ENCODE data around the gene INPP5E. TPM values are rescaled to one million over a fixed set of nuclear protein-coding genes. Genes with fewer than 3 reads are reported as not detected.
"Not testable (repeated sequence)": the region's sequence is repeated elsewhere in the genome, so short reads cannot be mapped to it uniquely, and the experiment has no call there.

The INPP5E gene
- total RNA-seq, 1 donor from 2014 or later: 23.6 TPM

DNA sequence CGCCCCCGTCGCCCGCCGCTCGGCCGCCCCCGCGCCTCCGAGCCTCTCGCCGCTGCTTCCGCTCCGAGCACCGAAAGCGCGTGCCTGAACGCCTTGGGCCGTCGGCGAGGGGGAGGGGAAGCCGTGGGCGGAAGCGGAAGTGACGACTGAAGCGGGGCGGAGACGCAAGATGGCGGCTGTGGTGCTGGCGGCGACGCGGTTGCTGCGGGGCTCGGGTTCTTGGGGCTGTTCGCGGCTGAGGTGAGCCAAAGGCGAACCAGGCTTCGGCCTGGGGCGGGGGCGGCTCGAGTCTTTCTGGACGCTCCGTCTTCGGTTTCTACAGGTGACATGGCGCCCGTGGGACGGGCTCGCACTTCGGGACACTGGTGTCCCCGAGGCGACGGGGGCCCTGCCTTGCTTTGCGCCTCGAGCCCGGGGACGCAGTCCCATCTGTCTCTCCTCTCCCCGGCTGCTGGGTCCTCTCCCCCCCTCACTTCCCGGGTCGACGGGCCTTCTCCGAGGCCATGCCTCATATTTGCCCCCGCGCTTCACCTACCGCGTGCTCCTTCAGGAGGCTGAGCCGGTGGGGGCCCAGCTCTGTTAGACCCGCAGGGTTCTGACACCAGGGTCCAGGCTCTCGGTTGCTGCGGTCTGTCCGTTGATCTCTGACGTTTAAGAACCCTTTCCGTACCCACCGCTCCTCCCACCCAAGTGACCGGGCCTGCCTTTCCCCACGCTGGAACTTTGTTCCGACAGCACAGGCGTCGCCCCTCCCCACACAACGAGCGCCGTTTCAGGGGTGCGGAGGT, 29.0 kb downstream of the INPP5E start, which contains the start of the genes ENTR1 and PMPCA:
Gene ENTR1, minus strand, starts transcription at position 115 of the 788 bp plus-strand sequence. CDS start 217 bp downstream, outside the sequence.
Gene PMPCA, plus strand, starts transcription at position 159 of the 788 bp plus-strand sequence. Its CDS starts 11 bp downstream, at position 170.
- H3K27me3 Mint-ChIP-seq (ENCODE audit: unreplicated experiment): peaks cover 15% of the 10 kb centered on the region
- no peaks in the 10 kb centered on the region for H3K9me3 Mint-ChIP-seq (ENCODE audit: unreplicated experiment)
- H3K36me3 Mint-ChIP-seq (ENCODE audit: low read depth, unreplicated experiment): peaks cover 35% of the 10 kb centered on the region
- H3K4me3 Mint-ChIP-seq (ENCODE audit: unreplicated experiment): peak within 1 kb of the TSS; percentile 98
- peak; percentile 91 for DNase-seq (ENCODE audit: low spot score)
- peak within 1 kb of the TSS; percentile 92 for H3K27ac Mint-ChIP-seq (ENCODE audit: unreplicated experiment)
- peaks cover 27% of the 10 kb centered on the region for H3K4me1 Mint-ChIP-seq (ENCODE audit: unreplicated experiment)
- TF ChIP-seq, protein P1, sequence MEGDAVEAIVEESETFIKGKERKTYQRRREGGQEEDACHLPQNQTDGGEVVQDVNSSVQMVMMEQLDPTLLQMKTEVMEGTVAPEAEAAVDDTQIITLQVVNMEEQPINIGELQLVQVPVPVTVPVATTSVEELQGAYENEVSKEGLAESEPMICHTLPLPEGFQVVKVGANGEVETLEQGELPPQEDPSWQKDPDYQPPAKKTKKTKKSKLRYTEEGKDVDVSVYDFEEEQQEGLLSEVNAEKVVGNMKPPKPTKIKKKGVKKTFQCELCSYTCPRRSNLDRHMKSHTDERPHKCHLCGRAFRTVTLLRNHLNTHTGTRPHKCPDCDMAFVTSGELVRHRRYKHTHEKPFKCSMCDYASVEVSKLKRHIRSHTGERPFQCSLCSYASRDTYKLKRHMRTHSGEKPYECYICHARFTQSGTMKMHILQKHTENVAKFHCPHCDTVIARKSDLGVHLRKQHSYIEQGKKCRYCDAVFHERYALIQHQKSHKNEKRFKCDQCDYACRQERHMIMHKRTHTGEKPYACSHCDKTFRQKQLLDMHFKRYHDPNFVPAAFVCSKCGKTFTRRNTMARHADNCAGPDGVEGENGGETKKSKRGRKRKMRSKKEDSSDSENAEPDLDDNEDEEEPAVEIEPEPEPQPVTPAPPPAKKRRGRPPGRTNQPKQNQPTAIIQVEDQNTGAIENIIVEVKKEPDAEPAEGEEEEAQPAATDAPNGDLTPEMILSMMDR (IDR thresholded peaks at IDR 0.05; ENCODE audit: unreplicated experiment): no peak

DNA sequence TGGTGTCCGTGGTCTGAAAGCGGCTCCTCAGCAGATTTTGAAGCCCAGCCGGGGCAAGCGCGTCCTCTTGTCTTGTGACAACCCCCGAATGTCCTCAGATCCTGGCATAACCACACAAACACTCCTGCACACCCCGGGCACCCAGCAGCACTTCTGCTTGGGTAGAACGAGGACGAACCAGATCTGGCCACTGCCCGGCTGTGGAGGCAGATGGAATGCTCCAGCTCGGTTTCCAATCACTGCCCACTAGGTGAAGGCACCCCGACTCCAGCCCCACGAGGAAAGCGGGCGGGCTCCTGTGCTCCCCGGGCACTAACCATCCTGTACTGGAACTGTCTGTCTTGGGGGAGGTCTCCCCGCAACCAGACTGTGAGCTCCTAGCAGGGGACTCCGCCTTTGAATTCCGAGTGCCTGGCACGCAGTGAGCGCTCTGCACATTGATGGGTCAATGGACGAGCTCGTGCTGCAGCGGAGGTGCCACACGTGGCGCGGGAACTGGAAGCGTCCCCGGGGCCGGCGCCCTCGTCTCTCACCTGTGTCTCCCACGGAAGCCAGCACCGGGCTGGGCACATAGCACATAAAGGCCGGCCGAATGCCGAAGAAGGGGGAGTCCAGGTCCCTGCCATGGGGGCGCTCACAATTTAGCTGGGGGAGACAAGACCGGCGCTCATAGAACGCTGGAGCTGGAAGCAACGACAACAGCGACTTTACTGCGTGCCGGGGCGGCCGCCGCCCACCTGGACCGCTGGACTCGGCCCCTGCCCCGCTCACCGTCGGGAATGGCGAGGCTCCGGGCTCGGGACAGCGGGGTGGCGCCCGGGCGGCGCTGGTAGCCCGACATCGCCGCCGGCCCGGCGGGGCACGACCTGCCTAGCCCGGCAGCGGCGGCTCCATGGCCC, 29.8 kb downstream of the INPP5E start:
- Mint-ChIP-seq H3K27me3 (ENCODE audit: unreplicated experiment) (peaks cover 18% of the 10 kb centered on the region), H3K27ac (ENCODE audit: unreplicated experiment) (peak overlapping the region; percentile 70), H3K36me3 (ENCODE audit: low read depth, unreplicated experiment) (peaks cover 36% of the 10 kb centered on the region), H3K4me3 (ENCODE audit: unreplicated experiment) (peak overlapping the region; percentile 91), H3K9me3 (ENCODE audit: unreplicated experiment) (no peaks in the 10 kb centered on the region), H3K4me1 (ENCODE audit: unreplicated experiment) (peaks cover 27% of the 10 kb centered on the region)
- peak; percentile 34 for DNase-seq (ENCODE audit: low spot score)
- TF ChIP-seq, protein P1 (IDR thresholded peaks at IDR 0.05; ENCODE audit: unreplicated experiment): no peak

DNA sequence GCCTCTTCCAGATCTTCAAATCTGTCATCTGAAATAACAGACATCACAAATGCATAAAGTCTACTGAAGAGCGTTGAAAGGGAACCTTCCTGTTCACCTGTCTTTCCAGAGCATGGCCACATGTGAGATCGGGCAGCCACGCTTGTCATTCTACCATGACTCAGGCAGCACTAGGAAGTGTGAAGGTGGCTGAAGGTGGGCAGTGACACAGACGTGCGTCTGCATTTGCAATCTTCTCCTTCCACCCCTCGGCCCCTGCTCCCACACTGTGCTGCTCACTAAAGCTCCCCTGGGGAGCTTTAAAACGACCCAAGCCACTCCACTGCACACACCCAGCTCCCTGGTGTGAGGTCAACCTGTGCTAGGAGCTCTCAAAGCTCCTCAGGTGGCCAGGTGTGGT, 31.7 kb downstream of the INPP5E start:
- H3K9me3 Mint-ChIP-seq (ENCODE audit: unreplicated experiment): no peaks in the 10 kb centered on the region
- H3K27ac Mint-ChIP-seq (ENCODE audit: unreplicated experiment): no peak overlapping the region
- peaks cover 27% of the 10 kb centered on the region for H3K4me1 Mint-ChIP-seq (ENCODE audit: unreplicated experiment)
- no peak for DNase-seq (ENCODE audit: low spot score)
- TF ChIP-seq, protein P1 (IDR thresholded peaks at IDR 0.05; ENCODE audit: unreplicated experiment): no peak
- peak overlapping the region; percentile 39 for H3K4me3 Mint-ChIP-seq (ENCODE audit: unreplicated experiment)
- peaks cover 18% of the 10 kb centered on the region for H3K27me3 Mint-ChIP-seq (ENCODE audit: unreplicated experiment)
- H3K36me3 Mint-ChIP-seq (ENCODE audit: low read depth, unreplicated experiment): peaks cover 21% of the 10 kb centered on the region

DNA sequence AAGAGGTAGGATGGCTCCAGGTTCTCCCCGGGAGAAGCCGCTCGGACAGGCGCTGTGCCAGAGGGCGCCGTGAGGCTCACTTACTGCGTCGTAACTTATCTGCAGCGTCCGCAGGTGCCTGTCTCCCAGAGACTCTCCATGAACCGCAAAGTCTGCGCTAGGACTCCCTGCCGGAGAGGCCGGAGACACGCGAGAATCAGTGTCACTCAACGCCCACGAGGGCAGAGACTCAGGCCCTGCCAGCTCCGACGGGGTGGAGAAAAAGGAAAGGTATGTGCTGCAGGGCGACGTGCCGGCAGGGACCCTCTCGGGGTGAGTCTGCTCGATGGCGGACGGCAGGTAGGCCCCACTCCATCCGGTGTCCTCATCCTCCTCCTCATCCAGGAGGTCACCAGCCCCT, 32.6 kb downstream of the INPP5E start:
- not testable (repeated sequence) for H3K9me3 Mint-ChIP-seq (ENCODE audit: unreplicated experiment); H3K27ac Mint-ChIP-seq (ENCODE audit: unreplicated experiment); DNase-seq (ENCODE audit: low spot score); H3K4me3 Mint-ChIP-seq (ENCODE audit: unreplicated experiment)
- Mint-ChIP-seq H3K27me3 (ENCODE audit: unreplicated experiment) (peaks cover 18% of the 10 kb centered on the region), H3K4me1 (ENCODE audit: unreplicated experiment) (peaks cover 25% of the 10 kb centered on the region), H3K36me3 (ENCODE audit: low read depth, unreplicated experiment) (peaks cover 23% of the 10 kb centered on the region)

DNA sequence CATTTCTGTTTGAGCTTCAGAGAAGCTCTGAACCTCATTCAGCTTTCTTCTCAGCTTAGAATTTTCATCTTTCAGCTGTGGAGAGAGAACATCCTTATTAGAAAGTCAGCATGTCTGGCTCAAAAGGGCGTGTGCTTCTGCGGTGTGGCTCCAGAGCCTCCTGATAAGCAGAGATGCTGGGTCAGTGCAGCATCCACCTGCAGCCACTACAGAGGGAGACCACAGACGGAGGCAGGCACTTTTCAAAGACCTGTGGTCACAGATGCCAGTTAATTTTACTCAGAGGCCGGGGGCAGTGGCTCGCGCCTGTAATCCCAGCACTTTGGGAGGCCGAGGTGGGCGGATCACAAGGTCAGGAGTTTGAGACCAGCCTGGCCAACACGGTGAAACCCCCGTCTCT, 33.7 kb downstream of the INPP5E start:
- not testable (repeated sequence) for H3K27ac Mint-ChIP-seq (ENCODE audit: unreplicated experiment); H3K4me3 Mint-ChIP-seq (ENCODE audit: unreplicated experiment); H3K9me3 Mint-ChIP-seq (ENCODE audit: unreplicated experiment); DNase-seq (ENCODE audit: low spot score)
- H3K27me3 Mint-ChIP-seq (ENCODE audit: unreplicated experiment): peaks cover 17% of the 10 kb centered on the region
- H3K4me1 Mint-ChIP-seq (ENCODE audit: unreplicated experiment): peaks cover 15% of the 10 kb centered on the region
- peaks cover 21% of the 10 kb centered on the region for H3K36me3 Mint-ChIP-seq (ENCODE audit: low read depth, unreplicated experiment)

Data from endothelial cell (in vitro differentiated cells).